Gastroesophageal sphincter (tissue), 3 donors: Measurements from ENCODE around the gene PPM1L.

ENCODE experiments used
- EP300 ChIP-seq: sonication (generic); formaldehyde crosslinking; IDR thresholded peaks from one replicate; pipeline ENCODE4 v1.6.1; 2017; ENCODE audit warnings: antibody characterized with exemption, mild to moderate bottlenecking
- POLR2A ChIP-seq, 2 donors: fragments of 450-650 bp; IDR thresholded peaks; one replicate each; pipeline ENCODE4 v1.6.1; 2017; ENCODE audit warnings: antibody characterized with exemption in 2 of 2, mild to moderate bottlenecking in 2 of 2, moderate library complexity in 1 of 2
- POLR2AphosphoS5 ChIP-seq: sonication (generic); formaldehyde crosslinking; IDR thresholded peaks from one replicate; pipeline ENCODE4 v1.6.1; 2017; ENCODE audit warnings: antibody characterized with exemption
- TF ChIP-seq, protein P1 (sequence below), 4 experiments: fragments of 200-600 bp in 2 of 4; fragments of 450-650 bp in 2 of 4; sonication (generic) in 1 of 4; IDR thresholded peaks; one replicate each; pipeline ENCODE4 v1.5.1; 2017 to 2019; ENCODE audit warnings: antibody characterized with exemption in 4 of 4, mild to moderate bottlenecking in 2 of 4, moderate library complexity in 2 of 4

DNA sequence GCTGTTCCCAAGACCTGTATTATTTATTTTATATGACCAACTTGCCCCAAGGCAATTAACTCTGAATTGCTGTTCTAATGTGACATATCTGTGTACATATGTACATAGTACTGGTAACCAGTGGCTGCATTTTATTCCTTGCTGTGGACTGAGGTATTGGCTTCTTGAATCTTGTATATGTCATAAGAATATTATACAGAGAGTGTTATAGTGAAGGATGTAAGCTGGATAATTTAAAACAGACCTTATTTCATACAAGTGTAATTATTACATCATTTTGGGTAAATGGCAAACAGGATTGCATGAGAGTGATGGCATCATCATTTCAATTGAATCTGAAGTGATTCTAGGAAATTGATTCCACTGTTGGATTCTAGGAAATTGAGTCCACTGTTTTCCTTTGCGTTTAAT lies 316.2 kb downstream of the PPM1L start:
- TF ChIP-seq, protein P1, sequence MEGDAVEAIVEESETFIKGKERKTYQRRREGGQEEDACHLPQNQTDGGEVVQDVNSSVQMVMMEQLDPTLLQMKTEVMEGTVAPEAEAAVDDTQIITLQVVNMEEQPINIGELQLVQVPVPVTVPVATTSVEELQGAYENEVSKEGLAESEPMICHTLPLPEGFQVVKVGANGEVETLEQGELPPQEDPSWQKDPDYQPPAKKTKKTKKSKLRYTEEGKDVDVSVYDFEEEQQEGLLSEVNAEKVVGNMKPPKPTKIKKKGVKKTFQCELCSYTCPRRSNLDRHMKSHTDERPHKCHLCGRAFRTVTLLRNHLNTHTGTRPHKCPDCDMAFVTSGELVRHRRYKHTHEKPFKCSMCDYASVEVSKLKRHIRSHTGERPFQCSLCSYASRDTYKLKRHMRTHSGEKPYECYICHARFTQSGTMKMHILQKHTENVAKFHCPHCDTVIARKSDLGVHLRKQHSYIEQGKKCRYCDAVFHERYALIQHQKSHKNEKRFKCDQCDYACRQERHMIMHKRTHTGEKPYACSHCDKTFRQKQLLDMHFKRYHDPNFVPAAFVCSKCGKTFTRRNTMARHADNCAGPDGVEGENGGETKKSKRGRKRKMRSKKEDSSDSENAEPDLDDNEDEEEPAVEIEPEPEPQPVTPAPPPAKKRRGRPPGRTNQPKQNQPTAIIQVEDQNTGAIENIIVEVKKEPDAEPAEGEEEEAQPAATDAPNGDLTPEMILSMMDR (IDR thresholded peaks at IDR 0.05) = no peak
- TF ChIP-seq POLR2A (IDR thresholded peaks at IDR 0.05) = no peak
- no peak for TF ChIP-seq POLR2AphosphoS5
- TF ChIP-seq EP300 = no peak
